Neuronal stem cell (in vitro differentiated cells): ENCODE data around the gene APBB3.

Experiments
- DNase-seq: peaks from one replicate; pipeline ENCODE4 v3.0.0-alpha.2; 2013; ENCODE audit warnings: low spot score
- H2AFZ ChIP-seq: one replicate; pipeline ENCODE4 v1.6.1; 2013; ENCODE audit warnings: mild to moderate bottlenecking, low read length, inconsistent platforms
- H2AK5ac ChIP-seq: 2 replicates; pipeline ENCODE4 v1.6.1; 2013; ENCODE audit warnings: low read depth, mild to moderate bottlenecking, inconsistent platforms, low read length, moderate library complexity, mixed read lengths
- H2BK120ac ChIP-seq: 2 replicates; pipeline ENCODE4 v1.6.1; 2013; ENCODE audit warnings: low read depth, mild to moderate bottlenecking, inconsistent platforms, low read length, moderate library complexity, mixed read lengths
- H2BK12ac ChIP-seq: one replicate; pipeline ENCODE4 v1.6.1; 2013; ENCODE audit warnings: low read length, inconsistent platforms
- H2BK15ac ChIP-seq: 2 replicates; pipeline ENCODE4 v1.6.1; 2013; ENCODE audit warnings: mild to moderate bottlenecking, low read length, inconsistent platforms, mixed read lengths
- H2BK5ac ChIP-seq: one replicate; pipeline ENCODE4 v1.6.1; 2013; ENCODE audit warnings: inconsistent platforms, mild to moderate bottlenecking, low read length, moderate library complexity
- H3K14ac ChIP-seq: one replicate; pipeline ENCODE4 v1.6.1; 2013; ENCODE audit warnings: low read length, inconsistent platforms
- H3K18ac ChIP-seq: 2 replicates; pipeline ENCODE4 v1.6.1; 2013; ENCODE audit warnings: low read length, inconsistent platforms
- H3K23ac ChIP-seq: 2 replicates; pipeline ENCODE4 v1.6.1; 2013; ENCODE audit warnings: low read depth, mild to moderate bottlenecking, mixed read lengths, low read length, inconsistent platforms; ENCODE audit not compliant: poor library complexity
- H3K27ac ChIP-seq: replicated peaks from 3 replicates; pipeline ENCODE4 v1.5.1; 2013; ENCODE audit warnings: low read length, inconsistent platforms
- H3K27me3 ChIP-seq, 3 experiments: 2 replicates each; pipeline ENCODE4 v1.6.1; 2013; ENCODE audit warnings: low read length in 3 of 3, mild to moderate bottlenecking in 2 of 3, inconsistent platforms in 1 of 3, low read depth in 1 of 3, mixed read lengths in 1 of 3, moderate library complexity in 1 of 3; ENCODE audit not compliant: control insufficient read depth in 3 of 3, insufficient read depth in 3 of 3
- H3K36me3 ChIP-seq, 2 donors: replicated peaks in 1 of 2; 2 replicates each; pipeline ENCODE4 v1.6.1; 2013; ENCODE audit warnings: low read length in 2 of 2; ENCODE audit not compliant: control insufficient read depth in 2 of 2, insufficient read depth in 2 of 2
- H3K4ac ChIP-seq: 2 replicates; pipeline ENCODE4 v1.6.1; 2013; ENCODE audit warnings: inconsistent platforms, mild to moderate bottlenecking, low read length, moderate library complexity
- H3K4me1 ChIP-seq, 2 donors: 1 replicate in 1 of 2; 2 replicates in 1 of 2; pipeline ENCODE4 v1.6.1; 2013; ENCODE audit warnings: low read length in 2 of 2, low read depth in 1 of 2; ENCODE audit not compliant: control insufficient read depth in 2 of 2, insufficient read depth in 1 of 2
- H3K4me2 ChIP-seq: one replicate; pipeline ENCODE4 v1.6.1; 2013; ENCODE audit warnings: mild to moderate bottlenecking, low read length, inconsistent platforms; ENCODE audit not compliant: insufficient read depth, poor library complexity, severe bottlenecking
- H3K4me3 ChIP-seq, 2 donors: 2 replicates each; pipeline ENCODE4 v1.5.1; 2013; ENCODE audit warnings: low read length in 2 of 2, mild to moderate bottlenecking in 2 of 2, inconsistent platforms in 1 of 2, moderate library complexity in 1 of 2
- H3K79me1 ChIP-seq: one replicate; pipeline ENCODE4 v1.6.1; 2013; ENCODE audit warnings: low read depth, mild to moderate bottlenecking, inconsistent platforms, low read length, moderate library complexity
- H3K9ac ChIP-seq: one replicate; pipeline ENCODE4 v1.6.1; 2013; ENCODE audit warnings: mild to moderate bottlenecking, low read depth, low read length, inconsistent platforms; ENCODE audit not compliant: poor library complexity
- H3K9me3 ChIP-seq, 2 donors: replicated peaks in 1 of 2; 2 replicates each; pipeline versions ENCODE3 to v1.6.1; 2013; ENCODE audit warnings: low read length in 2 of 2, mild to moderate bottlenecking in 2 of 2, inconsistent platforms in 1 of 2, low read depth in 1 of 2, mixed read lengths in 1 of 2, moderate library complexity in 1 of 2; ENCODE audit not compliant: control insufficient read depth in 2 of 2, insufficient read depth in 1 of 2
- H4K8ac ChIP-seq: one replicate; pipeline ENCODE4 v1.6.1; 2013; ENCODE audit warnings: low read depth, mild to moderate bottlenecking, inconsistent platforms, low read length, moderate library complexity
- H4K91ac ChIP-seq: one replicate; pipeline ENCODE4 v1.6.1; 2013; ENCODE audit warnings: low read length, low read depth, mild to moderate bottlenecking, inconsistent platforms; ENCODE audit not compliant: poor library complexity
- WGBS, 2 donors: extraction: QIAGEN DNeasy Blood & Tissue Kit; methylation state at CpG; one replicate each; pipeline ENCODE4 v1.1.7; 2013; ENCODE audit warnings: missing lambda C conversion rate in 2 of 2, mixed read lengths in 1 of 2; ENCODE audit not compliant: insufficient read length in 2 of 2, insufficient replicate concordance in 1 of 2; ENCODE audit errors: extremely low coverage in 2 of 2; 5-methylcytosine and 5-hydroxymethylcytosine counted together

The APBB3 gene

GRCh38 chr5:140608722-140609121 is 44.3 kb upstream of the APBB3 start:
- Histone ChIP-seq H2AFZ (no peak overlapping the region), H3K4me1 (peaks cover 0 to 3% of the 10 kb centered on the region in 2 donors), H3K14ac (no peak overlapping the region), H3K18ac (no peak overlapping the region), H3K9me3 (peaks cover 3 to 10% of the 10 kb centered on the region in 2 donors), H3K79me1 (no peaks in the 10 kb centered on the region), H2BK5ac (no peak overlapping the region), H2AK5ac (no peak overlapping the region), H3K27me3 (no peaks in the 10 kb centered on the region), H3K36me3 (no peaks in the 10 kb centered on the region), H2BK12ac (no peak overlapping the region), H3K27ac (no peak overlapping the region), H3K23ac (no peak overlapping the region), H4K8ac (no peak overlapping the region), H4K91ac (no peak overlapping the region), H3K4ac (no peak overlapping the region), H3K4me2 (no peak overlapping the region), H3K9ac (no peak overlapping the region), H2BK15ac (no peak overlapping the region), H3K4me3 (no peak overlapping the region), H2BK120ac (no peak overlapping the region)
- DNase-seq, result no peak

- no CpG with 5 or more reads among the region's 2 CpGs for WGBS, 2 donors
- no peaks in the 10 kb centered on the region for H3K27me3 ChIP-seq
Measured at GRCh38 chr5:140607031-140607430, 42.6 kb upstream of the APBB3 start.

GRCh38 chr5:140605879-140606278 is 41.5 kb upstream of the APBB3 start:
- no CpG with 5 or more reads among the region's 3 CpGs for WGBS, 2 donors
- H2AFZ ChIP-seq, result no peak overlapping the region
- H4K8ac ChIP-seq, result no peak overlapping the region
- H2BK15ac ChIP-seq, result no peak overlapping the region
- no peaks in the 10 kb centered on the region for H3K79me1 ChIP-seq
- no peak overlapping the region for H3K4me3 ChIP-seq
- no peaks in the 10 kb centered on the region for H3K36me3 ChIP-seq
- peaks cover 2 to 10% of the 10 kb centered on the region in 2 donors for H3K9me3 ChIP-seq
- no peak overlapping the region for H2AK5ac ChIP-seq
- no peak overlapping the region for H4K91ac ChIP-seq
- H3K4me2 ChIP-seq, result no peak overlapping the region
- H2BK5ac ChIP-seq, result no peak overlapping the region
- no peak overlapping the region for H3K27ac ChIP-seq
- no peak overlapping the region for H3K23ac ChIP-seq
- DNase-seq, result no peak
- no peaks in the 10 kb centered on the region for H3K4me1 ChIP-seq
- H3K18ac ChIP-seq, result no peak overlapping the region
- no peak overlapping the region for H2BK120ac ChIP-seq
- H3K14ac ChIP-seq, result no peak overlapping the region
- peaks cover 0 to 3% (median 0%) of the 10 kb centered on the region in 3 experiments for H3K27me3 ChIP-seq
- no peak overlapping the region for H3K4ac ChIP-seq
- no peak overlapping the region for H2BK12ac ChIP-seq
- H3K9ac ChIP-seq, result no peak overlapping the region

More at GRCh38 chr5:140607031-140607430, 42.6 kb upstream of the APBB3 start:
- H3K9ac ChIP-seq, result no peak overlapping the region
- H2BK120ac ChIP-seq, result no peak overlapping the region
- peaks cover 0 to 3% of the 10 kb centered on the region in 2 donors for H3K4me1 ChIP-seq
- no peak overlapping the region for H3K14ac ChIP-seq
- H2BK15ac ChIP-seq, result no peak overlapping the region
- H3K4me3 ChIP-seq, result no peak overlapping the region
- H4K91ac ChIP-seq, result no peak overlapping the region
- H2AFZ ChIP-seq, result no peak overlapping the region
- H3K27ac ChIP-seq, result no peak overlapping the region
- no peak overlapping the region for H3K4ac ChIP-seq
- no peak for DNase-seq
- H3K18ac ChIP-seq, result no peak overlapping the region
- no peak overlapping the region for H4K8ac ChIP-seq
- H3K4me2 ChIP-seq, result no peak overlapping the region
- H3K36me3 ChIP-seq, result no peaks in the 10 kb centered on the region
- H3K79me1 ChIP-seq, result no peaks in the 10 kb centered on the region
- H2AK5ac ChIP-seq, result no peak overlapping the region
- H2BK12ac ChIP-seq, result no peak overlapping the region
- H3K9me3 ChIP-seq, result peaks cover 5 to 10% of the 10 kb centered on the region in 2 donors
- H3K23ac ChIP-seq, result no peak overlapping the region
- no peak overlapping the region for H2BK5ac ChIP-seq

GRCh38 chr5:140603734-140604133 is 39.3 kb upstream of the APBB3 start:
- no peak overlapping the region for H3K18ac ChIP-seq
- no CpG with 5 or more reads among the region's 2 CpGs for WGBS, 2 donors
- no peaks in the 10 kb centered on the region for H3K79me1 ChIP-seq
- H3K9ac ChIP-seq, result no peak overlapping the region
- H3K4me1 ChIP-seq, result no peaks in the 10 kb centered on the region
- H2AFZ ChIP-seq, result no peak overlapping the region
- H3K4ac ChIP-seq, result no peak overlapping the region
- H3K27ac ChIP-seq, result no peak overlapping the region
- H3K23ac ChIP-seq, result no peak overlapping the region
- H2AK5ac ChIP-seq, result no peak overlapping the region
- no peak overlapping the region for H2BK120ac ChIP-seq
- no peak for DNase-seq
- H2BK5ac ChIP-seq, result no peak overlapping the region
- no peak overlapping the region for H2BK15ac ChIP-seq
- no peak overlapping the region for H3K4me3 ChIP-seq
- H4K91ac ChIP-seq, result no peak overlapping the region
- no peaks in the 10 kb centered on the region for H3K36me3 ChIP-seq
- peaks cover 0 to 2% of the 10 kb centered on the region in 2 donors for H3K9me3 ChIP-seq
- no peak overlapping the region for H3K14ac ChIP-seq
- peaks cover 0 to 3% (median 0%) of the 10 kb centered on the region in 3 experiments for H3K27me3 ChIP-seq
- no peak overlapping the region for H2BK12ac ChIP-seq
- no peak overlapping the region for H3K4me2 ChIP-seq
- no peak overlapping the region for H4K8ac ChIP-seq
